NCI-H1930 (cell line): ENCODE data around the gene FBLN1.

ENCODE experiments used
- DNase-seq, 2 experiments: peaks; one replicate each; lab custom pipeline; 2025; lab: John Stamatoyannopoulos, UW

The FBLN1 gene

GRCh38 chr22:45504373-45505341 lies 2.0 kb downstream of the FBLN1 start:
- DNase-seq, result no peak

DNA sequence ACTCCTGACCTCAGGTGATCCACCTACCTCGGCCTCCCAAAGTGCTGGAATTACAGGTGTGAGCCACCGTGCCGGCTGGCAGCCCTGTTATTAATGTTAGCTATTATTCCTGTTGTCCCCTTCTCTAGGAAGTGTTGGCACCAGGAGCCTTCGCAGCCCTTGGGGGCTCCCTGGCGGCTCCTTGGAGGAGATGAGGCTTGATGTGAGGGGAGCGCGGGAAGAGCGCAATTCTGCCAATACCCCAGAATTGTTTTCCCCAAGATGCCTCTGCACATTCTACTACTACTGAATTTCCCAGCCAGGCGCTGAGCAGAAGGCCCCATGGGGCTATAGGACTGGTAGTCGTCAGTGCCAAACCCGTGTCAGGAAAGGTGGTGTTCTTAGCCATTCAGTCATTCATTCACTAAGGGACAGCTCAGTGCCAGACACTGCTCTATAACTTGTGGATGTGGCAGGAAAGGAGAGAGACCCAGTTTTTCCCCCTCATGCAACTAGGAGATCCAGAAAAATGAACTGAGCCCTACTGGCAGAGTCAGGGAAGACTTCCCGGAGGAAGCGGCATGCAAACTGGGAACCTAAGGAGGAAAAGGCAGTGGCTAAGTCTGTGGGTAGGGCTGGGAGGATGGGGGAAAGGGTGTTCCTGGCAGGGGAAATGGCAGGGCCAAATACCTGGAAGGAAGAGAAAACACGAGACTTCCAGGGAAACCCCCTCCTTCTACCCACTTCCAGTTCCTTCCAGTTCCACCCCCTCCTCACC lies 3.5 kb downstream of the FBLN1 start:
- no peak for DNase-seq

DNA sequence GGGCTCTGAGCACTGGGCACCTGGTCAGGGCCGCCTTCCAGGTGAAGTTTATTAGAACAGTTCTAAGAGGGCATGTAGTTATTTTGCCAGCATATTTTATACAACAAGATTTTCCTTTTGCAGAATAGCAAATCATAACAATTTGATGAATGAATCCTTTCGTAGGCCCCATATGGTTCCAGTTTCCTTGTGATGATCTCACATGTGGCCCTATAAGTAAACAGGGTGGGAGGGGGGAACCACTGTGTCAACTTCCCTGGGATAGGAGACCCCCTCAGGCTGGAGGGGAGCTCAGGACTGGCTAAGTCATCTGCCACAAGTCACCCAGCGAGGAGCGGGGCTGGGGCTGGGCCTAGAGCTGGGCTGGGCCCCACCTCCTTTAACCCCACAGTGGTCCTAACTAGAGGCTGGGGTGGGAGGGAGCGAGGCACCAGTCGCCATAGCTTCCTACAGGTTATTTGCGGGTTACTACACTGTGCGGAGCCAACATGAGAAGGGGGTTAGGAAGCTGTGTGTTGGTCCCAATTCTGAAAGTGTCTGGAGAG lies 4.2 kb downstream of the FBLN1 start:
- DNase-seq, result no peak

GRCh38 chr22:45507798-45508197 lies 5.1 kb downstream of the FBLN1 start:
- DNase-seq, result no peak

DNA sequence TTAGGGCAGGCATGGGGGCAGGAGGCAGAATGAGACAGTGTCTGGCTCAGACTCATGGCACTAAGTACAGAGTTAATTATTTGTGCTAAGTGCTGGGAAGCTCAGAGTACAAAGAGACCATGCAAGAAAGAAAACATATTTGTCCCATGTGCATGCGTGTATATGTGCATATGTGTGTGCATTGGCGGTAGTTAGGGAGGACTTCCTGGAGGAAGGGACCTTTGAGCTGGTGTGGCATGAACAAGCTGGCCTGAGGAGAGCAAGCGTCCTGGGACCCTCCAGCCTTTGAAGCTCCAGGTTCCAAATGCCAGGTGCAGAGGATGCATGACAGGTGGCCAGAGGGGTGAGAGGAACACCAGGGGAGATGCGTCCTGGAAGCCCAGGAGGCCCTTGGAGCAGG lies 6.1 kb downstream of the FBLN1 start:
- no peak for DNase-seq

DNA sequence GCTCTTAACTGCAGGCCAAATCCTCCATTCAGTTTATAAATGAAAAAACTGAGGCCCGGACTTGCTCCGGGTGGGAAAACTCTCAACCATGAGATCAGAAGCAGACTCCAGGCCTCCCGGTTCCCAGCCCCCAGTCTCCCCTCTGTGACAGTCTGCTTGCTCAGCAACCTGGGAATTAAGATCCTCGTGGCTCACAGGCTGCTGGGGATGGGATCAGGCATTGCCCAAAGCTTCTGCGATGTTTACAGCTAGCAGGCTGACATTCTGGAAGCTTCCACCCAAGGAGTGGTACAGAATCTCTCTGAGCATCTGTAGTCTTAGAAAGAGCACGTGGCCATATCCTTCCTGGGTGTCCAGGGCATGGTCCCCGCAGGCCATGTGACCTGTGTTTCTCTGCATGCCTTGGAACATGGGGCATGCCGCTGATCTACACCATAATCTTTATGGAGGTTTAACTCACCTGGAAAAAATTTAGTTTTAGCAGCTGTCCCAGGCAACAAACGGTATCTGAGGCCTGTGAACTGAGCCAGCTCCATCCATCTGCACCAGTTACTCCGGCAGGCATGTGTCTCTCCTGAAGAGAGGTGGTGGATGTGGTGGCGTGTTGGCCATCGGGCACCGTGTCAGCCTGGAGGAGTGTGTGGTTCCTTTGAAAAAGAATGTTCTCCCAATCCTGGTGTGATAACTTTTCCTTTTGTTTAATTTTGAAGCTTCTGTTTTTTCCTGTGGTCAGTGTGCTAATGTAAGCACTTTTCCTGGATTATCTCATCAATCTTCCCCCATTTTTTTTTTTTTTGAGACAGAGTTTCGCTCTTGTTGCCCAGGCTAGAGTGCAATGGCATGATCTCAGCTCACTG lies 7.9 kb downstream of the FBLN1 start:
- DNase-seq, result no peak

- DNase-seq, result no peak
Measured at GRCh38 chr22:45511847-45512261, 9.2 kb downstream of the FBLN1 start.

DNA sequence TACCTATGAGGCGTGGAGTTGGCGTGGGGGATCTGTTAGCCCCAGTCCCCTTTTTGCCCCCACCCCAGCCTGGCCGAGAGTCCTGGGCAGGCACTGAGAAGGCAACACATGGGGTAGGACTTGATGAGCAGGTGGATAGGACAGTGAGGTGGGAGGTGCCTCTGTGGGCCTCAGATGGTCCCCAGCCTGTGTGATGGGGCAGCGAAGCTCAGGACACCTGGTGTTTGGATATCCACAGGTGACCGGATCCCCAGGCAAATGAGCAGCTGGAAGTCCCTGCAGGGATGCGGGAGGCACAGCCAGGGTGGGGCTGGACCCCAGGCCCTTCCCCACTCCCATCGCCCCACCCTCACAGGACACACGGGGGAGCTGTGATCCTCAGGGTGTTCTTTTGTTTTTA lies 9.7 kb downstream of the FBLN1 start:
- DNase-seq, result no peak

DNA sequence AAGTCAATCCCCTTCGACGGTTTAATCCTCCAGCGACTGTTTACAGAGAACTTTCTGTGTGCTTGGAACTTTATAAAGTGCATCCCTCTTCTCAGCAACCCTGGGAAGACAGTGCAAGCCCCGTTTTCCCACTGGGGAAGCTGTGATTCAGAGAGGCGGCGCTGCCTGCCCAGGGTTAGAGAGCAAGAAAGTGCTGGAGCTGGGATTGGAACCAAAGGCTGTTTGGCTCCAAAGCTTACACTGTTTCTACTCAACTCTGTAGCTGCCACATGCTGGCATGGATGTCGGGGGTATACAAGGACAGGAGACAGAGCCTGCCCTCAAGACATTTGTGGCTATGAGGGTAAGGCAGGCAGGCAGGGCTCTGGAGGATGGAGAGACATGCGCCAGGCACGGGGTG lies 13.0 kb downstream of the FBLN1 start:
- DNase-seq, result no peak

GRCh38 chr22:45516163-45516562 lies 13.5 kb downstream of the FBLN1 start:
- DNase-seq, result no peak

DNA sequence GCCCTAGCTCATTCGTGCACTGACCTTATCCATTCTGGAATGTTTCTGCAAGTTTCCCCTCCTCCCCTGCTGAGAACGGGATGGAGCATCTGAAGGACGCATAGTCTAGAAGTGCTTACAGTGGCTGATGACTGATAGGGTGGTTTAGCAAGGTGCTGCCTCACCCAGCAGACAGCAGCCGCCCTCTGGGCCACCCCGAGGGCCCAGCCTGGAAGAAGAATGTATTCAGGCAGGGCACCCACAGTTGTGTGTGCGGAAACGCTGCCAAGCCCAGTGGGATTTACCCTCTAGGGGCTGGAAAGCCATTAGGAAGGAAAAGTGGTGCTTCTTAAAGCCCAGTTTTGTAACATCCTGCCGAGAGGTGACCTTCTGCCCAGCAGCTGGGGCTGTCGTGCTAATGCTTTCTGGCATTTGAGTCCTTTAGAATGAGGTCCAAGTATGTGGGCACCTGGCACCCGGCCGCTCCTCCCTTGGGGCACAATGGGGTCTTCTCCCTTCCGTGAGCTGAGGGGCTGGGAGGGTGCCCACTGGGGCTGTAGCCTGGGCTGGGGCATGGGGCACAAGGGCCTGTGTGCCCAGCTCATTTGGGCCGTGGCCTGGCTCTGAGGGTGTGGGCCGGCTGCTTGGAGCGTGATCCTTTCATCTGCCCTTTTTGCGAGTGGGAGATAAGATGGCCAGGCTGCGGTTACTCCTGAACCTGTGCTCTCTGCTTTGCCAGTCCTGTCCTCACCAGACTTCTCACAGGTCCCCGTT lies 14.4 kb downstream of the FBLN1 start:
- no peak for DNase-seq

GRCh38 chr22:45518136-45518535 lies 15.5 kb downstream of the FBLN1 start:
- DNase-seq, result no peak

- DNase-seq, result no peak
Measured at GRCh38 chr22:45518580-45518991, 15.9 kb downstream of the FBLN1 start.

- no peak for DNase-seq
Measured at GRCh38 chr22:45521178-45521577, 18.5 kb downstream of the FBLN1 start.

DNA sequence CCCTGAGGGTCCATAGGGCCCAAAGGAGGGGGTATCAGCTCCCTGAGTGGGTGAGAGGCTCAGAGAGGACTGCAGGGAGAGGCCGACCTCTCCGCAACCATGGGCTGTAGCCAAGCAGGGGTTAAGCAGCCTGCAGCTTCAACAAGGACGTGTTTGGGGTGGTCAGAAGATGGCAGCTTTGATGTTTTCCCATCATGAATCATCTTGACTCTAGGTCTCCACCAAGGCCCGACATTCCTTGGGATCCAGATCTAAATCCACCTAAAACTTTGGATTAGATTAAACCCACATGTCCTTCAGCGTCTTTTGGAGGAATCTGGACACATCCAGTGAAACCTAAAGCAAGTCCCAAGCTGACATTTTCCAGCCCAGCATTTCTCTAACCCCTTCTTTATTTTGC lies 19.8 kb downstream of the FBLN1 start:
- DNase-seq, result no peak

DNA sequence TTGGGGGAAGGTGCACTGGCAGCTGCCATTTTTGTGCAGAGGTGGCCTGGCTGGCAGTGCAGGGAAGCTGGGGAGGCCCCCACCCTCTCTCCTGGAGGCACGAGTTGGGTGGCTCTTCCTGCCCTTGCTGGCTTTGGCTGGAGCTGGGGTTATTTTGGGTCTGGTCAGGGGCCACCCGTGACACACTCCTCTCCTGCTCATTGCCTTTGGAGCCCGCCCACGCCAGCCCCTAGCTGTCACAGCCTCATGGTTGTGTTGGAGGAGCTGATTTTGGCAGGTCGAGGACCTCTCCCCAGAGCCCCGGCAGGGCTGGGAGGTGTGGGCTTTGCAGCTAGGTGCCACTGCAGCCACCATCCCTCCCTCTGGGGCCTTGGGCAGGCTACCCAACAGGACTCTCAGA lies 21.5 kb downstream of the FBLN1 start:
- DNase-seq, result no peak

GRCh38 chr22:45524966-45525365 lies 22.3 kb downstream of the FBLN1 start:
- DNase-seq, result no peak

DNA sequence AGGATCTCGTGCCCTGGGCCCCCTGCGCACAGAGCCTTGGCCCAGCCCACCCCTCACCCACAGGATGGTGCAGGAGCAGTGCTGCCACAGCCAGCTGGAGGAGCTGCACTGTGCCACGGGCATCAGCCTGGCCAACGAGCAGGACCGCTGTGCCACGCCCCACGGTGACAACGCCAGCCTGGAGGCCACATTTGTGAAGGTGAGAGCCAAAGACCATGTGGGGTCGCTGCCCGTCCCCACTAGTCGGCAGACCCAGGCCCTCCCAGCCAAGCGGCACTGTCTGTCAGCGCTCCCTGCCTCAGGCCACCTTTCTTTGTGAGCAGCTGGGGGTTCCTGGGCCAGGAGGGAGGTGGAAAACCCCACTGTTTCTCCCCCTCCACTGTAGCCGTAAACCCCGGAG lies 22.8 kb downstream of the FBLN1 start:
- no peak for DNase-seq

DNA sequence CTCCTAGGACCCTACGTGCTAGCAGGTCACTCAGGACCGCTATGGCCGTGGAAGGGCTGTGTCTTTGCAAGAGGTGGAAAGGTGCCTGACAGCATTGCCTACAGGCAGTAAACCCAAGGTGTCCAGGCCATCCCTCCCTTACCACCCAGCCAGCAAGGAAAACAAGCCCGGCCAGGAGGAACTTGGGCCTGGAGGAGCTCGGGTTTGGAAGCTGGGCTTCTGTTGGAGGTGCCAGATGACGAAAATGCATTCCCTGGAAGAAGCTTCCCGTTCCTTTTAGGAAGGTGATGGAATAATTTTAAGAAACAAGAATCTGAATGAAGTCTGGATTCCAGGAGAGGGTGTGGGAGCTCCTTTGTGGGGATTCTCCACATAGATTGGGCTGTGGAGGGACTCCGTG lies 23.6 kb downstream of the FBLN1 start:
- no peak for DNase-seq

DNA sequence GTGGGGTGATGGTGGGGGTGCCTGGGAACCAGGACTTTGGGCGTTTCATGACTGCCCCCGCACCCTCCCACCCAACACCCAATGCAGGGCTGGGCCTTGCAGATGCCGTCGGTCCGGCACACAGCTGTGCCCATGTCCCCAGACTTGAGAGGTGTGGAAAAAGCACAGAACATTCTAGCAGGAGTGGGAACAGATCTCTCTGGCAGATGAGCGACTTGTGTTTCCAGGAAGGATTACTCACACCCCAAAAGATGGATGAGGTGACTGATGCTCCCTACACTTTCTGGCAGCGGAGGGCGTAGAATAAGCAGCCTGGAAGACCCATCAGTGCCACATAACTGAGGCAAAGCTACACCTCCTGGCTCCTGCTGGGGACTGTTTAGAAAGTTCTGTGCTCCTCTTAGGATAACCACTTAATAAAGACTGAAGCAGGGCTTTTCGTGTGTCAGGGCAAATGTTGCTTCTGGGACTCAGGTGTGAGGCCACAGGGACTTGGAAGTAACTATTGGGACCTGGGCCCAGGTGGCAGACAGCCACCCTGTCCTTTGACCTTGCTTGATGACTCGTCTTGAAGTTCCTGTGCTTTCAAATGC lies 24.2 kb downstream of the FBLN1 start:
- no peak for DNase-seq

DNA sequence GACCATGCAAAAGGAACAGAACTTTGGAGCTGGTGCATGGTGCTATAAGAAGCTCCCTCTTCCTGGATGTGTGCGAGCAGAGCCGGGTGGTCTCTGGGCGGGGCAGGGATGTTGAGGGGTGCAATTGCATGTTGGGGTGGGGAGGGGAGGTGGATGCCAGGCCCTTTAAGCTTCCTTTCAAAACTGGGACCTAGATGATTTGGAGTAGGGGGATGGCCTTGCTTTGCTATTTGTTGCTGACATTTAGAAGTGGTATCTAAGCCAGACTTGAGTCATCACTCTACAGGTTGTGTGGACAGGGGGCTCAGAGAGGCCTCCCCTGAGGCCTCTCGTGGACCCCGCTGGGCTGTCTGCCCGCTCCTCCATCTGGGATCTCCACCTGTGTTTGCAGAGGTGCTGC lies 24.8 kb downstream of the FBLN1 start:
- DNase-seq, result no peak
